Endothelial cell of umbilical vein (primary cell): ENCODE data around the gene FAM118B. TPM values are rescaled to one million over a fixed set of nuclear protein-coding genes. Genes with fewer than 3 reads are reported as not detected.
A peak's percentile ranks its signal among the peaks of the same experiment; 100 is the strongest.

ENCODE experiments used
- BruUV-seq: library from RNA; stranded (reverse); fragments of 400-500 nt; replicated peaks from 2 replicates; lab custom pipeline; 2021; lab: Mats Ljungman, UMichigan
- CTCF ChIA-PET: fragments of 300-600, 350-600 bp; sonication (Branson Sonifier 250); formaldehyde crosslinking; loops from one replicate; lab custom pipeline; 2021; ENCODE audit warnings: antibody characterized with exemption, inconsistent platforms; lab: Charles Lee
- POLR2A ChIA-PET: fragments of 300-600, 350-600 bp; sonication (Branson Sonifier 250); formaldehyde crosslinking; loops from one replicate; lab custom pipeline; 2021; ENCODE audit warnings: antibody characterized with exemption, inconsistent platforms; lab: Charles Lee
- DNase-seq: peaks from one replicate; pipeline ENCODE4 v3.0.0-alpha.2; 2011; ENCODE audit warnings: low read depth, low spot score
- FAIRE-seq: peaks from 2 replicates; lab custom pipeline; 2011; peaks lifted over from hg19 to GRCh38; lab: Jason Lieb, UNC
- H2AFZ ChIP-seq: 2 replicates; pipeline ENCODE4 v1.6.0; 2012; ENCODE audit warnings: low read depth, low read length, control low read depth, inconsistent platforms
- H3K27ac ChIP-seq: 2 replicates; pipeline ENCODE4 v1.5.1; 2011; ENCODE audit warnings: low read depth, mild to moderate bottlenecking, control low read depth, low read length, moderate library complexity; ENCODE audit not compliant: insufficient read depth
- H3K27me3 ChIP-seq, 2 experiments: 2 replicates each; pipeline versions ENCODE4 v1.6.0 to v1.6.1; 2011; ENCODE audit warnings: low read length in 2 of 2, mixed read lengths in 1 of 2; ENCODE audit not compliant: control insufficient read depth in 2 of 2, insufficient read depth in 2 of 2
- H3K36me3 ChIP-seq, 2 experiments: 2 replicates in 1 of 2; 3 replicates in 1 of 2; pipeline ENCODE4 v1.5.1; 2011; ENCODE audit warnings: low read length in 2 of 2, mild to moderate bottlenecking in 1 of 2, moderate library complexity in 1 of 2; ENCODE audit not compliant: control insufficient read depth in 2 of 2, insufficient read depth in 2 of 2; ENCODE audit errors: extremely low read depth in 1 of 2
- H3K4me1 ChIP-seq: 3 replicates; pipeline ENCODE4 v1.5.1; 2011; ENCODE audit warnings: mild to moderate bottlenecking, low read length; ENCODE audit not compliant: control insufficient read depth, insufficient read depth; ENCODE audit errors: extremely low read depth
- H3K4me2 ChIP-seq: 2 replicates; pipeline ENCODE4 v1.6.1; 2011; ENCODE audit warnings: low read length, control low read depth, mixed read lengths; ENCODE audit not compliant: insufficient read depth
- H3K4me3 ChIP-seq, 3 experiments: fragments of 200-600 bp in 1 of 3; sonication (generic), shearing (Covaris generic) in 1 of 3; replicated peaks in 1 of 3; 2 replicates each; pipeline ENCODE4 v1.5.1; 2011 to 2016; ENCODE audit warnings: control low read depth in 3 of 3, low read length in 3 of 3, mild to moderate bottlenecking in 2 of 3, inconsistent platforms in 1 of 3, low read depth in 1 of 3, moderate library complexity in 1 of 3; ENCODE audit not compliant: insufficient read depth in 1 of 3
- H3K79me2 ChIP-seq: 2 replicates; pipeline ENCODE4 v1.6.0; 2012; ENCODE audit warnings: low read length, inconsistent platforms; ENCODE audit not compliant: control insufficient read depth, insufficient read depth
- H3K9ac ChIP-seq: replicated peaks from 2 replicates; pipeline ENCODE3; 2011; ENCODE audit warnings: low read length, control low read depth; ENCODE audit not compliant: insufficient read depth; ENCODE audit errors: extremely low read depth
- H3K9me1 ChIP-seq: replicated peaks from 3 replicates; pipeline ENCODE4 v1.6.0; 2011; ENCODE audit warnings: mild to moderate bottlenecking, low read length; ENCODE audit not compliant: control insufficient read depth, insufficient read depth; ENCODE audit errors: extremely low read depth
- H3K9me3 ChIP-seq: replicated peaks from 2 replicates; pipeline ENCODE4 v1.5.1; 2012; ENCODE audit warnings: low read length, inconsistent platforms; ENCODE audit not compliant: control insufficient read depth, insufficient read depth
- H4K20me1 ChIP-seq: replicated peaks from 2 replicates; pipeline ENCODE3; 2011; ENCODE audit warnings: mild to moderate bottlenecking, low read length; ENCODE audit not compliant: control insufficient read depth, insufficient read depth; ENCODE audit errors: extremely low read depth
- EZH2 ChIP-seq: IDR thresholded peaks from 2 replicates; pipeline ENCODE4 v1.6.1; 2012; ENCODE audit warnings: borderline replicate concordance, low read depth, mild to moderate bottlenecking, moderate library complexity, low read length, inconsistent platforms; ENCODE audit not compliant: severe bottlenecking
- FOS ChIP-seq: IDR thresholded peaks from 2 replicates; pipeline ENCODE4 v1.6.1; 2011; ENCODE audit warnings: mild to moderate bottlenecking, low read length, moderate library complexity, borderline replicate concordance; ENCODE audit not compliant: insufficient read depth
- GATA2 ChIP-seq: IDR thresholded peaks from 2 replicates; pipeline ENCODE4 v1.7.0; 2011; ENCODE audit warnings: low read depth, mild to moderate bottlenecking, moderate library complexity, mixed read lengths, low read length; ENCODE audit not compliant: insufficient read length, insufficient read depth
- JUN ChIP-seq: IDR thresholded peaks from 2 replicates; pipeline ENCODE4 v1.6.1; 2011; ENCODE audit warnings: borderline replicate concordance, low read depth; ENCODE audit not compliant: insufficient read length, insufficient read depth
- MYC ChIP-seq: IDR thresholded peaks from one replicate; pipeline ENCODE4 v1.6.1; 2011; ENCODE audit warnings: mild to moderate bottlenecking, low read depth, low read length
- POLR2A ChIP-seq: IDR thresholded peaks from 2 replicates; pipeline ENCODE4 v1.6.1; 2012; ENCODE audit warnings: low read depth, mild to moderate bottlenecking, control low read depth, low read length
- POLR2AphosphoS5 ChIP-seq: IDR thresholded peaks from 2 replicates; pipeline ENCODE4 v1.6.1; 2012; ENCODE audit warnings: low read depth, mild to moderate bottlenecking, control low read depth, low read length, moderate library complexity; ENCODE audit not compliant: insufficient read depth
- dilution Hi-C: fragments of 300-500 bp; cut with MboI; formaldehyde crosslinking; loops from one replicate; pipeline ENCODE4 v1.15.0; 2019; ENCODE audit warnings: low sequenced_read_pairs; ENCODE audit not compliant: extremely low pct_ligation_motif_present
- intact Hi-C: fragments of 100-400 bp; cut with micrococcal nuclease; formaldehyde crosslinking; loops from one replicate; pipeline ENCODE4 v1.10.0; 2022
- polyA plus RNA-seq, 4 experiments: library from polyadenylated mRNA; depleted of rRNA in 3 of 4; stranded (reverse) in 3 of 4; unstranded in 1 of 4; fragments of >200 nt; gene quantifications; 2 replicates each; pipeline versions ENCODE4 v1.2.1 to v1.2.3, GENCODE V29; 2011 to 2012; ENCODE audit warnings: missing spikeins in 1 of 4
- total RNA-seq: library from RNA; stranded (reverse); gene quantifications from 2 replicates; pipeline ENCODE4 v1.2.3, GENCODE V29; 2021
- TF ChIP-seq, protein P1 (sequence below), 2 donors: IDR thresholded peaks; 1 replicate in 1 of 2; 2 replicates in 1 of 2; pipeline ENCODE4 v1.5.1; 2011; ENCODE audit warnings: low read length in 2 of 2, mild to moderate bottlenecking in 2 of 2, moderate library complexity in 2 of 2, control low read depth in 1 of 2, inconsistent platforms in 1 of 2, low read depth in 1 of 2; ENCODE audit not compliant: insufficient read depth in 1 of 2; ENCODE audit errors: extremely low read depth in 1 of 2
- TF ChIP-seq, protein P2 (sequence below): IDR thresholded peaks from 2 replicates; pipeline ENCODE4 v1.6.1; 2011; ENCODE audit not compliant: insufficient read depth, insufficient read length

The FAM118B gene
- total and polyA plus RNA-seq, 2 donors (not counting 3 experiments of a cell fraction or from before 2014, with no cell fraction given) = 26.6 to 35.8 TPM

DNA sequence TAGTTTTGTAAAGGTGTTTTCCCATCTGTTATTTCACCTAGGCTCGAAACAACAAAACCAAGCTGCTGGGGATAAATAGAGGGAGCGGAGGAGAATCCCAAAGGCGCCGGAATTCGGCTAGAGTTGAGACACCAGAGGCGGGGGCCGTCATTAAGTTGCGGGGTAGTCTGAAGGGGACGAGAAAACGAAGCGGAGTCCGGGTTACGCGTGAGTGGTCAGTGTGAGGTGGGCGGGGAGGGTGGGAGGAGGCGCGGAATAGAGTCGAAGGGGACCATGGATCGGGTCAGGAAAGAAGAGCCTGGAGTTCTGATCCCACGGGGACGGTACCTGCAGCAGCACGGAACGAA is 56.8 kb downstream of the FAM118B start:
- CTCF ChIA-PET = interaction anchor here (0.7 to 1.4 kb wide), 3 partner anchors 37 to 212 kb away, joined by 3 to 4 read pairs (median 4); no protein-coding TSS in a partner anchor
- Histone ChIP-seq H3K4me1 (peaks cover 12% of the 10 kb centered on the region), H3K9me3 (no peaks in the 10 kb centered on the region), H3K4me2 (peak overlapping the region; percentile 95), H2AFZ (peak overlapping the region; percentile 68), H3K27ac (peak overlapping the region; percentile 82), H3K79me2 (peaks cover 22% of the 10 kb centered on the region), H3K9ac (peak overlapping the region; percentile 91), H3K36me3 (peaks cover 31 to 35% of the 10 kb centered on the region in 2 experiments), H3K9me1 (no peaks in the 10 kb centered on the region), H4K20me1 (no peaks in the 10 kb centered on the region), H3K4me3 (peak overlapping the region; percentile 81 to 92 (median 87)), H3K27me3 (no peaks in the 10 kb centered on the region)
- TF ChIP-seq, protein P1, sequence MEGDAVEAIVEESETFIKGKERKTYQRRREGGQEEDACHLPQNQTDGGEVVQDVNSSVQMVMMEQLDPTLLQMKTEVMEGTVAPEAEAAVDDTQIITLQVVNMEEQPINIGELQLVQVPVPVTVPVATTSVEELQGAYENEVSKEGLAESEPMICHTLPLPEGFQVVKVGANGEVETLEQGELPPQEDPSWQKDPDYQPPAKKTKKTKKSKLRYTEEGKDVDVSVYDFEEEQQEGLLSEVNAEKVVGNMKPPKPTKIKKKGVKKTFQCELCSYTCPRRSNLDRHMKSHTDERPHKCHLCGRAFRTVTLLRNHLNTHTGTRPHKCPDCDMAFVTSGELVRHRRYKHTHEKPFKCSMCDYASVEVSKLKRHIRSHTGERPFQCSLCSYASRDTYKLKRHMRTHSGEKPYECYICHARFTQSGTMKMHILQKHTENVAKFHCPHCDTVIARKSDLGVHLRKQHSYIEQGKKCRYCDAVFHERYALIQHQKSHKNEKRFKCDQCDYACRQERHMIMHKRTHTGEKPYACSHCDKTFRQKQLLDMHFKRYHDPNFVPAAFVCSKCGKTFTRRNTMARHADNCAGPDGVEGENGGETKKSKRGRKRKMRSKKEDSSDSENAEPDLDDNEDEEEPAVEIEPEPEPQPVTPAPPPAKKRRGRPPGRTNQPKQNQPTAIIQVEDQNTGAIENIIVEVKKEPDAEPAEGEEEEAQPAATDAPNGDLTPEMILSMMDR (IDR thresholded peaks at IDR 0.05; ENCODE audit: extremely low read depth in 1 of 2, insufficient read depth in 1 of 2, low read depth in 1 of 2, low read length in 2 of 2) = no peak
- TF ChIP-seq FOS (no peak), POLR2AphosphoS5 (no peak), POLR2A (no peak), EZH2 (no peak), MYC (no peak), JUN (no peak), GATA2 (no peak)
- TF ChIP-seq, protein P2, sequence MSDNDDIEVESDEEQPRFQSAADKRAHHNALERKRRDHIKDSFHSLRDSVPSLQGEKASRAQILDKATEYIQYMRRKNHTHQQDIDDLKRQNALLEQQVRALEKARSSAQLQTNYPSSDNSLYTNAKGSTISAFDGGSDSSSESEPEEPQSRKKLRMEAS = no peak
- FAIRE-seq (no peak), DNase-seq (no peak)
- no TSS peak for BruUV-seq
- intact Hi-C loops = loop anchor here (1.0 to 10.0 kb wide), 3 partner anchors 36 to 344 kb away; partner anchors contain the start of genes CDON and DCPS
- POLR2A ChIA-PET = interaction anchor here (0.9 kb wide), 1 partner anchor 36 kb away, joined by 4 read pairs; the partner anchor contains the start of gene DCPS
- dilution Hi-C loops = no loop called here
